HepG2 (cell line): ENCODE data around the gene NREP. TPM values are rescaled to one million over a fixed set of nuclear protein-coding genes. Genes with fewer than 3 reads are reported as not detected.

Experiments used
- ATAC-seq: fragments of 200-7000 bp; cut with Tn5 transposase; 3 replicates; pipeline ENCODE4 v1.9.1; 2020; ENCODE audit warnings: mild to moderate bottlenecking, moderate library complexity
- BruUV-seq: library from RNA; stranded (reverse); fragments of 400-500 nt; replicated peaks from 2 replicates; lab custom pipeline; 2021; lab: Mats Ljungman, UMichigan
- CTCF ChIA-PET: fragments of 300-600 bp; formaldehyde crosslinking; extraction: SDS; loops from one replicate; lab custom pipeline; 2021; ENCODE audit warnings: low total read pairs, inconsistent platforms, low intra/inter-chr PET ratio; lab: Yijun Ruan, JAX
- POLR2A ChIA-PET: fragments of 350-600 bp; sonication (Branson Sonifier 250); formaldehyde crosslinking; loops from one replicate; lab custom pipeline; 2020; ENCODE audit warnings: antibody characterized with exemption, inconsistent platforms; lab: Yijun Ruan, JAX
- DNase-seq: peaks from one replicate; pipeline ENCODE4 v3.0.0-alpha.2; 2015; ENCODE audit warnings: low spot score
- FAIRE-seq: peaks from 3 replicates; lab custom pipeline; 2011; peaks lifted over from hg19 to GRCh38; lab: Jason Lieb, UNC
- H2AFZ ChIP-seq: one replicate; pipeline ENCODE4 v1.6.1; 2011; ENCODE audit warnings: low read length, inconsistent platforms
- H3K27ac ChIP-seq: fragments of 300-600 bp; 3 replicates; pipeline ENCODE4 v1.8.0; 2011; ENCODE audit warnings: mixed run types, mild to moderate bottlenecking, mixed read lengths, low read length, inconsistent platforms; ENCODE audit not compliant: insufficient read depth; ENCODE audit errors: extremely low read length
- H3K27me3 ChIP-seq, 2 experiments: fragments of 200-600 bp in 1 of 2; 2 replicates in 1 of 2; 3 replicates in 1 of 2; pipeline versions ENCODE4 v1.6.0 to v1.8.0; 2011; ENCODE audit warnings: low read length in 2 of 2, mild to moderate bottlenecking in 2 of 2, moderate library complexity in 2 of 2, inconsistent platforms in 1 of 2; ENCODE audit not compliant: insufficient read depth in 2 of 2, control insufficient read depth in 1 of 2
- H3K36me3 ChIP-seq, 2 experiments: fragments of 200-600 bp in 1 of 2; replicated peaks in 1 of 2; 2 replicates in 1 of 2; 3 replicates in 1 of 2; pipeline versions ENCODE4 v1.5.1 to v1.8.0; 2011; ENCODE audit warnings: low read length in 2 of 2, inconsistent platforms in 1 of 2; ENCODE audit not compliant: insufficient read depth in 2 of 2, control insufficient read depth in 1 of 2
- H3K4me1 ChIP-seq: 2 replicates; pipeline ENCODE4 v1.5.1; 2012; ENCODE audit warnings: low read length, inconsistent platforms; ENCODE audit not compliant: insufficient read depth
- H3K4me2 ChIP-seq: 2 replicates; pipeline ENCODE4 v1.6.0; 2011; ENCODE audit warnings: low read depth, low read length, inconsistent platforms
- H3K4me3 ChIP-seq, 3 experiments: fragments of 200-600 bp in 1 of 3; sonication (generic), shearing (Covaris generic) in 1 of 3; replicated peaks in 1 of 3; 2 replicates each; pipeline ENCODE4 v1.5.1; 2011 to 2016; ENCODE audit warnings: low read length in 3 of 3, inconsistent platforms in 2 of 3, low read depth in 2 of 3, mild to moderate bottlenecking in 2 of 3, control low read depth in 1 of 3, mixed read lengths in 1 of 3; ENCODE audit not compliant: insufficient read depth in 1 of 3
- H3K79me2 ChIP-seq: one replicate; pipeline ENCODE4 v1.6.1; 2011; ENCODE audit warnings: low read length, inconsistent platforms; ENCODE audit not compliant: insufficient read depth
- H3K9ac ChIP-seq: 2 replicates; pipeline ENCODE4 v1.6.0; 2011; ENCODE audit warnings: mild to moderate bottlenecking, low read depth, low read length, inconsistent platforms; ENCODE audit not compliant: insufficient read depth
- H3K9me3 ChIP-seq: 2 replicates; pipeline ENCODE4 v1.5.1; 2012; ENCODE audit warnings: mild to moderate bottlenecking, low read length
- H4K20me1 ChIP-seq: 2 replicates; pipeline ENCODE4 v1.6.0; 2011; ENCODE audit warnings: inconsistent platforms, mild to moderate bottlenecking, low read length, moderate library complexity; ENCODE audit not compliant: insufficient read depth
- CHCHD3 ChIP-seq: sonication (generic); formaldehyde crosslinking; IDR thresholded peaks from 2 replicates; pipeline ENCODE4 v1.8.0; 2022; ENCODE audit warnings: mild to moderate bottlenecking, missing genetic modification reagents, moderate library complexity
- FOSL1 ChIP-seq: sonication (generic); formaldehyde crosslinking; IDR thresholded peaks from 2 replicates; pipeline ENCODE4 v1.9.0; 2021; ENCODE audit warnings: missing genetic modification reagents, borderline replicate concordance
- FOXO1 ChIP-seq: sonication (generic); formaldehyde crosslinking; IDR thresholded peaks from 2 replicates; pipeline ENCODE4 v1.4.0; 2020; ENCODE audit warnings: missing genetic modification reagents
- KAT7 ChIP-seq: IDR thresholded peaks from 2 replicates; pipeline ENCODE4 v1.6.1; 2018; ENCODE audit warnings: borderline replicate concordance, missing compliant biosample characterization
- KDM5B ChIP-seq: sonication (generic); formaldehyde crosslinking; IDR thresholded peaks from 2 replicates; pipeline ENCODE4 v1.4.0; 2020; ENCODE audit warnings: missing genetic modification reagents, mild to moderate bottlenecking, borderline replicate concordance
- PHF5A ChIP-seq: IDR thresholded peaks from one replicate; pipeline ENCODE4 v1.6.1; 2018; ENCODE audit warnings: low read depth, missing genetic modification reagents; ENCODE audit not compliant: unreplicated experiment
- RARG ChIP-seq: sonication (generic); formaldehyde crosslinking; IDR thresholded peaks from 2 replicates; pipeline ENCODE4 v1.4.0; 2020; ENCODE audit warnings: low read depth, mild to moderate bottlenecking, missing genetic modification reagents
- TP53 ChIP-seq: sonication (generic); formaldehyde crosslinking; conservative IDR thresholded peaks from 2 replicates; pipeline ENCODE4 v1.4.0; 2020; ENCODE audit warnings: missing genetic modification reagents
- ZNF10 ChIP-seq: sonication (generic); formaldehyde crosslinking; IDR thresholded peaks from 2 replicates; pipeline ENCODE4 v1.4.0; 2020; ENCODE audit warnings: mild to moderate bottlenecking, low read depth, missing genetic modification reagents, borderline replicate concordance
- ZNF382 ChIP-seq: sonication (generic); formaldehyde crosslinking; IDR thresholded peaks from 2 replicates; pipeline ENCODE4 v1.5.0; 2020; ENCODE audit warnings: missing genetic modification reagents, mild to moderate bottlenecking, borderline replicate concordance
- ZNF550 ChIP-seq: sonication (generic); formaldehyde crosslinking; IDR thresholded peaks from 2 replicates; pipeline ENCODE4 v1.4.0; 2020; ENCODE audit warnings: mild to moderate bottlenecking, missing genetic modification reagents, borderline replicate concordance
- ZNF605 ChIP-seq: sonication (generic); formaldehyde crosslinking; IDR thresholded peaks from 2 replicates; pipeline ENCODE4 v1.8.0; 2022; ENCODE audit warnings: mild to moderate bottlenecking, missing genetic modification reagents
- ZNF607 ChIP-seq: sonication (generic); formaldehyde crosslinking; IDR thresholded peaks from 2 replicates; pipeline ENCODE4 v1.5.1; 2020; ENCODE audit warnings: missing genetic modification reagents, mild to moderate bottlenecking, borderline replicate concordance
- ZSCAN9 ChIP-seq: IDR thresholded peaks from 2 replicates; pipeline ENCODE4 v1.6.1; 2016; ENCODE audit warnings: borderline replicate concordance
- WGBS: methylation state at CpG from one replicate; pipeline ENCODE4 v1.1.6; 2017; ENCODE audit warnings: low lambda C conversion rate; 5-methylcytosine and 5-hydroxymethylcytosine counted together
- in situ Hi-C: cut with HindIII; loops from 2 replicates; pipeline ENCODE4 v1.10.0; 2017; ENCODE audit warnings: low pct_unique_long_range_greater_than_20kb; ENCODE audit not compliant: extremely low pct_ligation_motif_present
- intact Hi-C: fragments of 100-400 bp; cut with micrococcal nuclease; formaldehyde crosslinking; loops from one replicate; pipeline ENCODE4 v1.10.0; 2022; ENCODE audit not compliant: unreplicated experiment
- polyA plus RNA-seq, 8 experiments: library from polyadenylated mRNA; depleted of rRNA in 3 of 8; stranded (reverse) in 7 of 8; unstranded in 1 of 8; fragments of >200 nt; fragmentation: Illumina TruSeq in 4 of 8; extraction: Trizol in 4 of 8; gene quantifications; 2 replicates each; pipeline versions ENCODE4 v1.2.1 to v1.2.3, GENCODE V29; 2011 to 2016; ENCODE audit warnings: low read depth in 4 of 8, missing spikeins in 1 of 8, mixed read lengths in 1 of 8; ENCODE audit not compliant: insufficient read depth in 1 of 8
- total RNA-seq, 5 experiments: library from RNA; depleted of rRNA; stranded (reverse); fragments of >200 nt; fragmentation: Illumina TruSeq; extraction: Trizol; gene quantifications; 2 replicates each; pipeline ENCODE4 v1.2.3, GENCODE V29; 2016; ENCODE audit warnings: low read depth in 1 of 5
- TF ChIP-seq, protein P1 (sequence below): sonication (generic); formaldehyde crosslinking; IDR thresholded peaks from 2 replicates; pipeline ENCODE4 v1.8.0; 2022; ENCODE audit warnings: missing genetic modification reagents, low read depth, mild to moderate bottlenecking, borderline replicate concordance

Gene NREP
- total and polyA plus RNA-seq, 2 of the 13 experiments (the other 11 are each of a cell fraction or from before 2014, with no cell fraction given) = 40.5 to 102 TPM

DNA sequence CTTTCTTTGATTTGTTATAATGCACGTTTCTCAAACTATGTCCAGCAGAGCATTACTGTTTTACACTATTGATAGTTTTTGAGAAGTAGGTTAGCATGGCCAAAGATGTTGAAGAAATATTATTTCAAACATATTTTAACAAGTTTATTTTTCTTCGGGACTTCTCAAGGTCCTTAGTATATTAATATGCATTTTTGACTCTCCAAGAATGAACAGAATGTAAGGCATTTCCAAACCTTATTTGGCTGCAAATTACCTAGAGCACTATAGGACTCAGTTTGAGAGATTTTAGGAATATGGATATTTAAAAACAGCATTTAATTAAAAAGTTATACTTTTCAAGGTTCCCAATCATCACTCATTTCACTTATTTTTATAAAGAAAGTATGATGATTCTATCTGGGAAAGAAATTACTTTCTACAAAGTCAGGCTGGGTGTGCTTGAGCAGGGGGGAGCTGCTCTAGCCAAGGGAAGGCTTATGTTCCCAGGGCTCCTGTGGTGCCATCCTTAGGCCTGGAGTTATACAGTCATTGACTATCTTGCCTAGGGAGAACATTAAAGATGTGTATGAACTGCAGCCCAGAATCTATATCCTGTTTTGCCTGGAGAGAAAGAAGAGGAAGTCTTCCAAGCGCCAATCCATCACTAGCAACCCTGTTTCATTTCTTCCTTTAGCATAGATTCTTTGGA, 27.6 kb upstream of the NREP start:
- Histone ChIP-seq H3K9ac (no peak overlapping the region), H2AFZ (no peak overlapping the region), H3K36me3 (no peaks in the 10 kb centered on the region), H3K27ac (no peak overlapping the region), H3K4me2 (no peak overlapping the region), H3K4me1 (peaks cover 9% of the 10 kb centered on the region; the same call in 1 of the 2 replicates), H3K9me3 (no peaks in the 10 kb centered on the region), H3K27me3 (peaks cover 0 to 4% of the 10 kb centered on the region in 2 experiments; a peak in 1 of 5 replicates), H3K79me2 (no peaks in the 10 kb centered on the region), H4K20me1 (no peaks in the 10 kb centered on the region), H3K4me3 (no peak overlapping the region)
- TF ChIP-seq RARG (CRISPR knock-in tag) = no peak
- no peak for TF ChIP-seq FOSL1 (CRISPR knock-in tag)
- no peak for TF ChIP-seq KDM5B (CRISPR knock-in tag)
- TF ChIP-seq ZNF605 = no peak
- TF ChIP-seq FOXO1 (CRISPR knock-in tag) = no peak
- TF ChIP-seq ZNF607 = no peak
- no peak for TF ChIP-seq KAT7 (CRISPR knock-in tag)
- no peak for TF ChIP-seq PHF5A (CRISPR knock-in tag)
- TF ChIP-seq CHCHD3 (CRISPR knock-in tag) = no peak
- TF ChIP-seq ZSCAN9 = no peak
- TF ChIP-seq ZNF550 (CRISPR knock-in tag) = no peak
- no peak for TF ChIP-seq ZNF10 (CRISPR knock-in tag)
- TF ChIP-seq, protein P1, sequence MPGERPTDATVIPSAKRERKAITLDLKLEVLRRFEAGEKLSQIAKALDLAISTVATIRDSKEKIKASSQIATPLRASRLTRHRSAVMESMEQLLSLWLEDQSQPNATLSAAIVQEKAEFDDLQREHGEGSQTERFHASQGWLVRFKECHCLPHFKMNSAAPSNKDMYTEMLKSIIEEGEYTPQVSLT (CRISPR knock-in tag) = no peak
- no peak for TF ChIP-seq TP53
- no peak for TF ChIP-seq ZNF382
- DNase-seq (no peak), ATAC-seq (no peak), FAIRE-seq (no peak)
- CTCF ChIA-PET = no interaction called here
- WGBS = 26% methylated on average over 3 of the region's 3 CpGs
- POLR2A ChIA-PET = no interaction called here
- BruUV-seq = no TSS peak
- intact Hi-C loops = no loop called here
- in situ Hi-C loops = no loop called here
